ENCODE results near the gene USPL1.

DNA sequence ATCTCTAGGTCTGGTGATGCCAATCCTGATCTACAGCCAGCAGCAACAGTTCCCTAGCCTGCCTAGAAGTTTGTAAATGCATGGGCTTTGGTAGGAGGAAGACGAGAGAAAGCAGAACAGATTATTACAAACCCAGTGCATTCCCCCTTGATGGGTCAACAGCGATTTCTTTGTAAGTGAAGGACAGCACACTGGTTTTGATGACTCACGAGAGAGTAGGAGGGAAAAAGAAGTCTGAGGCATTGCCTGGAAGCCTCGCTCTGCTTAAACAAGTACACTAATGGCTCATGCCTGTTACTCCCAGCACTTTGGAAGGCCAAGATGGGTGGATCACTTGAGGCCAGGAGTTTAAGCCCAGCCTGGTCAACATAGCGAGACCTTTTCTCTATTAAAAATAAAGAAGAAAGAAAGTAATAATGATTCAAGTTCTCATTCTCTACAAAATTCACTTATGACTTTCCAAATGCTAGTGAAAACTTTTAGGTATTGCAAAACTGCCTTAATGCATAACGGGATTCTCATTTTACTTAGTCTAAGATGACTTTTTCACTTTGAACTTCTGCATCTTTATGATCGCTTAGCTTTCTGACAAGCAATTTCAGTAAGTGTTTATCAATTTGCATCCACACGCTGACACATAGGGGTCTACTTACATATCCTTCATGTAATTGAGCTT, 47.7 kb upstream of the USPL1 start:
- TF ChIP-seq ZNF416 (CRISPR knock-in tag; IDR thresholded peaks at IDR 0.05) (no peak), ATF3 (CRISPR knock-in tag; conservative IDR thresholded peaks at IDR 0.05) (no peak), CTCF (IDR thresholded peaks at IDR 0.05) (no peak), USF1 (CRISPR knock-in tag; IDR thresholded peaks at IDR 0.05) (no peak), ZNF232 (CRISPR knock-in tag; IDR thresholded peaks at IDR 0.05) (no peak), ETV6 (CRISPR knock-in tag; IDR thresholded peaks at IDR 0.05) (no peak), TCF7 (CRISPR knock-in tag; IDR thresholded peaks at IDR 0.05; ENCODE audit: low read depth) (no peak)
- TF ChIP-seq, protein P1, sequence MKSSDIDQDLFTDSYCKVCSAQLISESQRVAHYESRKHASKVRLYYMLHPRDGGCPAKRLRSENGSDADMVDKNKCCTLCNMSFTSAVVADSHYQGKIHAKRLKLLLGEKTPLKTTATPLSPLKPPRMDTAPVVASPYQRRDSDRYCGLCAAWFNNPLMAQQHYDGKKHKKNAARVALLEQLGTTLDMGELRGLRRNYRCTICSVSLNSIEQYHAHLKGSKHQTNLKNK (CRISPR knock-in tag; IDR thresholded peaks at IDR 0.05): no peak

Measured in WTC11 (cell line).